Right atrium auricular region (tissue), 2 donors: Measurements from ENCODE around the gene CTXN1. TPM values are rescaled to one million over a fixed set of nuclear protein-coding genes. Genes with fewer than 3 reads are reported as not detected.

Source experiments
- DNase-seq: peaks from one replicate; pipeline ENCODE4 v3.0.0-alpha.2; 2019; ENCODE audit warnings: low spot score
- H3K27ac ChIP-seq, 2 donors: fragments of 200-600 bp; sonication (generic); 1 replicate in 1 of 2; 2 replicates in 1 of 2; pipeline ENCODE4 v1.5.1; 2016 to 2019
- H3K27me3 ChIP-seq, 2 donors: fragments of 200-600 bp; sonication (generic); one replicate each; pipeline versions ENCODE4 v1.5.1 to v1.6.0; 2017 to 2019
- H3K36me3 ChIP-seq: fragments of 200-600 bp; sonication (generic); one replicate; pipeline ENCODE4 v1.5.1; 2016
- H3K4me1 ChIP-seq, 2 donors: fragments of 200-600 bp; sonication (generic); one replicate each; pipeline versions ENCODE4 v1.5.1 to v1.6.0; 2017 to 2019
- H3K4me3 ChIP-seq, 2 donors: fragments of 200-600 bp; sonication (generic); 1 replicate in 1 of 2; 2 replicates in 1 of 2; pipeline ENCODE4 v1.5.1; 2017 to 2019; ENCODE audit warnings: mild to moderate bottlenecking in 1 of 2, moderate library complexity in 1 of 2
- H3K9me3 ChIP-seq, 2 donors: fragments of 200-600 bp; sonication (generic); one replicate each; pipeline ENCODE4 v1.5.1; 2019
- CTCF ChIP-seq, 2 donors: fragments of 200-600 bp; sonication (generic); IDR thresholded peaks; one replicate each; pipeline ENCODE4 v1.5.1; 2019; ENCODE audit warnings: antibody characterized with exemption in 2 of 2
- total RNA-seq, 2 donors: library from RNA; depleted of rRNA; stranded (reverse); fragments of >200 nt; gene quantifications; one replicate each; pipeline ENCODE4 v1.1.0, GENCODE V29; 2016

The CTXN1 gene
- total RNA-seq, 2 donors from 2014 or later: 1.7 to 4.2 TPM

GRCh38 chr19:7879111-7879807 lies 46.7 kb downstream of the CTXN1 start:
- Histone ChIP-seq H3K27ac (no peak overlapping the region), H3K27me3 (no peaks in the 10 kb centered on the region), H3K4me1 (peaks cover 0 to 4% of the 10 kb centered on the region in 2 donors), H3K9me3 (no peaks in the 10 kb centered on the region), H3K4me3 (no peak overlapping the region), H3K36me3 (no peaks in the 10 kb centered on the region)
- no peak for TF ChIP-seq CTCF (IDR thresholded peaks at IDR 0.05)
- DNase-seq: no peak

GRCh38 chr19:7877249-7877836 lies 48.6 kb downstream of the CTXN1 start:
- Histone ChIP-seq H3K4me1 (peaks cover 0 to 17% of the 10 kb centered on the region in 2 donors), H3K27me3 (peaks cover 0 to 5% of the 10 kb centered on the region in 2 donors)

GRCh38 chr19:7874897-7875273 lies 51.0 kb downstream of the CTXN1 start:
- no peak for DNase-seq
- H3K27me3 ChIP-seq: peaks cover 0 to 5% of the 10 kb centered on the region in 2 donors
- TF ChIP-seq CTCF (IDR thresholded peaks at IDR 0.05): no peak
- H3K27ac ChIP-seq: no peak overlapping the region
- H3K9me3 ChIP-seq: no peaks in the 10 kb centered on the region
- H3K36me3 ChIP-seq: no peaks in the 10 kb centered on the region
- H3K4me1 ChIP-seq: peaks cover 0 to 32% of the 10 kb centered on the region in 2 donors
- H3K4me3 ChIP-seq: peak overlapping the region; percentile 30 to 50

More at GRCh38 chr19:7877249-7877836, 48.6 kb downstream of the CTXN1 start:
- no peak overlapping the region for H3K27ac ChIP-seq
- no peaks in the 10 kb centered on the region for H3K9me3 ChIP-seq
- no peak for TF ChIP-seq CTCF (IDR thresholded peaks at IDR 0.05)
- no peak for DNase-seq
- no peaks in the 10 kb centered on the region for H3K36me3 ChIP-seq
- H3K4me3 ChIP-seq: no peak overlapping the region

Other genes with a start within 250 kb of the CTXN1 start
- 1 to 10 TPM in 1 of 2 donors, under 1 TPM in 1; 0.70 to 1.5 TPM for gene MCEMP1, start 249.0 kb downstream of the CTXN1 start, total RNA-seq
- 10 to 100 TPM; 55.0 to 58.3 TPM for gene TRAPPC5, start 245.3 kb downstream of the CTXN1 start, total RNA-seq
- not detected for gene FCER2, start 224.0 kb downstream of the CTXN1 start, total RNA-seq
- gene CLEC4G, start 194.0 kb downstream of the CTXN1 start, total RNA-seq: under 1 TPM in 1 of 2 donors, not detected in 1; 0.55 TPM
- 1 to 10 TPM in 1 of 2 donors, under 1 TPM in 1; 0.59 to 4.3 TPM for gene CD209, start 178.6 kb downstream of the CTXN1 start, total RNA-seq
- not detected for gene CLEC4M, start 162.9 kb downstream of the CTXN1 start, total RNA-seq
- gene EVI5L, start 95.9 kb downstream of the CTXN1 start, total RNA-seq: 10 to 100 TPM; 14.2 to 17.4 TPM
- not detected for gene PRR36, start 51.7 kb downstream of the CTXN1 start, total RNA-seq
- 1 to 10 TPM; 1.5 to 2.1 TPM for gene LRRC8E, start 37.6 kb downstream of the CTXN1 start, total RNA-seq
- 10 to 100 TPM; 12.0 to 14.4 TPM for gene MAP2K7, start 22.3 kb downstream of the CTXN1 start, total RNA-seq
- 10 to 100 TPM; 22.1 to 26.7 TPM for gene TGFBR3L, start 11.3 kb downstream of the CTXN1 start, total RNA-seq
- 10 to 100 TPM; 14.1 to 16.5 TPM for gene SNAPC2, start 5.8 kb downstream of the CTXN1 start, total RNA-seq
- 10 to 100 TPM; 49.1 to 64.1 TPM for gene TIMM44, start 17.5 kb upstream of the CTXN1 start, total RNA-seq
- 10 to 100 TPM; 31.0 to 37.4 TPM for gene ELAVL1, start 79.5 kb upstream of the CTXN1 start, total RNA-seq
- gene CCL25, start 126.6 kb upstream of the CTXN1 start, total RNA-seq: not detected
- not detected for gene FBN3, start 223.5 kb upstream of the CTXN1 start, total RNA-seq